K562 (cell line): Measurements from ENCODE around the gene C4orf36. TPM values are rescaled to one million over a fixed set of nuclear protein-coding genes. Genes with fewer than 3 reads are reported as not detected.

Experiments used
- ATAC-seq: fragments of 200-7000 bp; cut with Tn5 transposase; 3 replicates; pipeline ENCODE4 v1.9.1; 2020; ENCODE audit warnings: moderate library complexity
- BruUV-seq: library from RNA; stranded (reverse); fragments of 400-500 nt; replicated peaks from 2 replicates; lab custom pipeline; 2021; lab: Mats Ljungman, UMichigan
- CTCF ChIA-PET: fragments of 300-600 bp; formaldehyde crosslinking; extraction: SDS; loops from one replicate; lab custom pipeline; 2021; ENCODE audit warnings: low intra/inter-chr PET ratio; lab: Yijun Ruan, JAX
- POLR2A ChIA-PET: fragments of 300-600, 350-650 bp; sonication (Branson Sonifier 250); formaldehyde crosslinking; extraction: SDS; loops from one replicate; lab custom pipeline; 2021; ENCODE audit warnings: antibody characterized with exemption, inconsistent platforms; lab: Yijun Ruan, JAX
- DNase-seq, 4 experiments: peaks; one replicate each; pipeline versions ENCODE4 v3.0.0 to v3.0.0-alpha.2; 2011 to 2018; ENCODE audit warnings: low spot score in 3 of 4, mixed read lengths in 3 of 4; ENCODE audit errors: extremely low read depth in 1 of 4
- FAIRE-seq: peaks from 2 replicates; lab custom pipeline; 2011; peaks lifted over from hg19 to GRCh38; lab: Jason Lieb, UNC
- H2AFZ ChIP-seq: 2 replicates; pipeline ENCODE4 v1.6.0; 2011; ENCODE audit warnings: low read depth, low read length, control low read depth, inconsistent platforms
- H3K27ac ChIP-seq: fragments of 200-600 bp; 3 replicates; pipeline ENCODE4 v1.8.0; 2011; ENCODE audit warnings: low read depth, mild to moderate bottlenecking, control low read depth, inconsistent platforms, low read length, moderate library complexity, mixed read lengths; ENCODE audit errors: extremely low read depth
- H3K27me3 ChIP-seq, 2 experiments: fragments of 300-600 bp in 1 of 2; 2 replicates in 1 of 2; 3 replicates in 1 of 2; pipeline versions ENCODE4 v1.6.0 to v1.8.0; 2011; ENCODE audit warnings: inconsistent platforms in 2 of 2, low read length in 2 of 2, mild to moderate bottlenecking in 1 of 2, mixed read lengths in 1 of 2, moderate library complexity in 1 of 2; ENCODE audit not compliant: control insufficient read depth in 2 of 2, insufficient read depth in 2 of 2
- H3K36me3 ChIP-seq: fragments of 300-600 bp; 3 replicates; pipeline ENCODE4 v1.8.0; 2011; ENCODE audit warnings: mild to moderate bottlenecking, low read length, inconsistent platforms; ENCODE audit not compliant: control insufficient read depth, insufficient read depth
- H3K4me1 ChIP-seq, 2 experiments: fragments of 200-600 bp in 1 of 2; replicated peaks in 1 of 2; 2 replicates in 1 of 2; 3 replicates in 1 of 2; pipeline versions ENCODE4 v1.5.1 to v1.8.0; 2011; ENCODE audit warnings: inconsistent platforms in 2 of 2, low read length in 2 of 2, mild to moderate bottlenecking in 1 of 2, mixed read lengths in 1 of 2, moderate library complexity in 1 of 2; ENCODE audit not compliant: control insufficient read depth in 2 of 2, insufficient read depth in 2 of 2
- H3K4me2 ChIP-seq: 2 replicates; pipeline ENCODE4 v1.6.1; 2011; ENCODE audit warnings: low read length, control low read depth, inconsistent platforms, mixed read lengths; ENCODE audit not compliant: insufficient read depth
- H3K4me3 ChIP-seq: fragments of 200-600 bp; sonication (generic), shearing (Covaris generic); 2 replicates; pipeline ENCODE4 v1.5.1; 2016; ENCODE audit warnings: control low read depth, inconsistent platforms
- H3K79me2 ChIP-seq: fragments of 200-600 bp; 3 replicates; pipeline ENCODE4 v1.8.0; 2011; ENCODE audit warnings: low read length, inconsistent platforms; ENCODE audit not compliant: control insufficient read depth, insufficient read depth
- H3K9ac ChIP-seq, 2 experiments: 2 replicates each; pipeline versions ENCODE4 v1.6.0 to v1.6.1; 2011; ENCODE audit warnings: low read depth in 2 of 2, low read length in 2 of 2, control low read depth in 1 of 2, inconsistent platforms in 1 of 2, mild to moderate bottlenecking in 1 of 2, mixed read lengths in 1 of 2; ENCODE audit not compliant: insufficient read depth in 1 of 2
- H3K9me1 ChIP-seq: one replicate; pipeline ENCODE4 v1.6.0; 2011; ENCODE audit warnings: inconsistent platforms, mild to moderate bottlenecking, low read length, moderate library complexity; ENCODE audit not compliant: control insufficient read depth, insufficient read depth
- H3K9me3 ChIP-seq: replicated peaks from 2 replicates; pipeline ENCODE4 v1.5.1; 2011; ENCODE audit warnings: low read depth, low read length, inconsistent platforms; ENCODE audit not compliant: control insufficient read depth, insufficient read depth
- H4K20me1 ChIP-seq: replicated peaks from 2 replicates; pipeline ENCODE4 v1.6.1; 2011; ENCODE audit warnings: low read length, inconsistent platforms, mixed read lengths; ENCODE audit not compliant: control insufficient read depth, insufficient read depth
- CEBPG ChIP-seq, 3 experiments: fragments of 200-800 bp in 1 of 3; sonication (Bioruptor generic) in 1 of 3; sonication (generic) in 1 of 3; formaldehyde crosslinking in 1 of 3; IDR thresholded peaks in 2 of 3; conservative IDR thresholded peaks in 1 of 3; 2 replicates each; pipeline versions ENCODE4 v1.6.1 to v1.8.0; 2016 to 2022; ENCODE audit warnings: missing compliant biosample characterization in 2 of 3, missing genetic modification characterization in 2 of 3, mild to moderate bottlenecking in 1 of 3, missing genetic modification reagents in 1 of 3
- NELFE ChIP-seq: IDR thresholded peaks from 2 replicates; pipeline ENCODE4 v1.6.1; 2011; ENCODE audit warnings: mild to moderate bottlenecking; ENCODE audit not compliant: insufficient read depth, insufficient read length
- POLR2B ChIP-seq: fragments of 450-650 bp; IDR thresholded peaks from 2 replicates; pipeline ENCODE4 v1.6.1; 2018; ENCODE audit warnings: low read depth; ENCODE audit not compliant: partially characterized antibody
- SOX6 ChIP-seq: fragments of 450-650 bp; IDR thresholded peaks from 2 replicates; pipeline ENCODE4 v1.6.1; 2014; ENCODE audit warnings: mild to moderate bottlenecking
- SPI1 ChIP-seq: IDR thresholded peaks from 2 replicates; pipeline ENCODE4 v1.6.1; 2011; ENCODE audit warnings: low read depth, low read length, control low read depth, borderline replicate concordance
- WGBS: fragments of 100-300 bp; shearing (Covaris generic); methylation state at CpG from one replicate; pipeline ENCODE4 v1.1.6; 2016; ENCODE audit warnings: low coverage, mixed read lengths; ENCODE audit not compliant: insufficient coverage; ENCODE audit errors: missing lambda C conversion rate; 5-methylcytosine and 5-hydroxymethylcytosine counted together
- in situ Hi-C: fragments of 300-500 bp; cut with MboI; formaldehyde crosslinking; loops from 4 replicates; pipeline ENCODE4 v1.15.0; 2018; ENCODE audit warnings: inconsistent platforms, mixed read lengths
- intact Hi-C: fragments of 100-400 bp; cut with micrococcal nuclease; formaldehyde crosslinking; loops from 2 replicates; pipeline ENCODE4 v1.14.2; 2022
- polyA plus RNA-seq, 8 experiments: library from polyadenylated mRNA; depleted of rRNA in 4 of 8; stranded (reverse) in 5 of 8; unstranded in 3 of 8; fragments of >200 nt; fragmentation: Nextera tagmentation in 2 of 8; fragmentation: Illumina TruSeq in 1 of 8; extraction: Ambion mirVana in 2 of 8; extraction: Trizol in 1 of 8; gene quantifications; 2 replicates each; pipeline versions ENCODE4 v1.2.1 to v1.2.3, GENCODE V29; 2011 to 2014; ENCODE audit warnings: inconsistent platforms in 1 of 8, missing spikeins in 1 of 8
- total RNA-seq, 7 experiments: library from RNA; depleted of rRNA in 6 of 7; stranded (reverse); fragments of >200 nt in 6 of 7; fragmentation: Illumina TruSeq in 2 of 7; extraction: Trizol in 2 of 7; gene quantifications; 2 replicates each; pipeline versions ENCODE4 v1.2.1 to v1.2.3, GENCODE V29; 2011 to 2021; ENCODE audit warnings: low replicate concordance in 1 of 7
- TF ChIP-seq, protein P1 (sequence below): fragments of 450-650 bp; IDR thresholded peaks from 2 replicates; pipeline ENCODE4 v1.6.1; 2016
- TF ChIP-seq, protein P2 (sequence below): fragments of 200-800 bp; sonication (Bioruptor generic); IDR thresholded peaks from 2 replicates; pipeline ENCODE4 v1.6.1; 2017; ENCODE audit warnings: missing genetic modification characterization, missing compliant biosample characterization

C4orf36 gene
- total and polyA plus RNA-seq, 9 of the 15 experiments (the other 6 are each of a cell fraction or from before 2014, with no cell fraction given) = 0.14 to 0.45 (median 0.20) TPM; not detected in 5

DNA sequence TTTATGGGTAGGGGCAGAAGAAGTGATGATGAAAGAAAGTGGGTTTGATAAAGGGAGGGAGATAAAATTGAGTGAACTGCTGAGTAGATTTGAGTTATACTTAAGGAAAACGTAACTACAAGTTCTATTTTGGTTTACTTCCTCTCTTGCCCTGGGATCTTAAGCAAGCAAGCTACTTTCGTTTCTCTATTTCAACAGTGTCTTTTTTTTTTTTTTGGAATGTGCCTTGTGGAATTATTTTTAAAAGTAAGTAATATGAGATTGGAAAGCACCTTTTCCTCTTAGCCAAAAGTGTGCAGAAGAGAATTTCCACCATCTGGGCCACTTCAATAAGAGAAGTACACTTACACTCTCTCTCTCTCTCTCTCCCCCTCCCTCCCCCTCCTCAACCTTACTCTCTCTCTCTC is 16.0 kb upstream of the C4orf36 start:
- H3K27ac ChIP-seq = no peak overlapping the region
- POLR2A ChIA-PET = no interaction called here
- H4K20me1 ChIP-seq = no peaks in the 10 kb centered on the region
- H3K4me3 ChIP-seq = no peak overlapping the region
- H3K79me2 ChIP-seq = no peaks in the 10 kb centered on the region
- intact Hi-C loops (no loop called here), in situ Hi-C loops (loop anchor here (10.0 kb wide), 2 partner anchors 327 to 547 kb away; no protein-coding TSS in a partner anchor)
- no peak overlapping the region for H3K4me2 ChIP-seq
- no peaks in the 10 kb centered on the region for H3K36me3 ChIP-seq
- FAIRE-seq = no peak
- BruUV-seq = no TSS peak
- CTCF ChIA-PET = no interaction called here
- no peaks in the 10 kb centered on the region for H3K9me1 ChIP-seq
- H3K9me3 ChIP-seq = no peaks in the 10 kb centered on the region
- TF ChIP-seq CEBPG (CRISPR knock-in tag; IDR thresholded peaks at IDR 0.05) (no peak), CEBPG (tag; conservative IDR thresholded peaks at IDR 0.05 in 1 of 2, IDR thresholded peaks at IDR 0.05 in 1 of 2) (0 out of 4 replicates have a peak, but pooled peaks of 1 of the 2 experiments have one; percentile 44), SOX6 (no peak), POLR2B (no peak), SPI1 (peak; percentile 36; the same call in 1 of the 2 replicates), NELFE (no peak)
- TF ChIP-seq, protein P1, sequence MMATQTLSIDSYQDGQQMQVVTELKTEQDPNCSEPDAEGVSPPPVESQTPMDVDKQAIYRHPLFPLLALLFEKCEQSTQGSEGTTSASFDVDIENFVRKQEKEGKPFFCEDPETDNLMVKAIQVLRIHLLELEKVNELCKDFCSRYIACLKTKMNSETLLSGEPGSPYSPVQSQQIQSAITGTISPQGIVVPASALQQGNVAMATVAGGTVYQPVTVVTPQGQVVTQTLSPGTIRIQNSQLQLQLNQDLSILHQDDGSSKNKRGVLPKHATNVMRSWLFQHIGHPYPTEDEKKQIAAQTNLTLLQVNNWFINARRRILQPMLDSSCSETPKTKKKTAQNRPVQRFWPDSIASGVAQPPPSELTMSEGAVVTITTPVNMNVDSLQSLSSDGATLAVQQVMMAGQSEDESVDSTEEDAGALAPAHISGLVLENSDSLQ = no peak
- TF ChIP-seq, protein P2, sequence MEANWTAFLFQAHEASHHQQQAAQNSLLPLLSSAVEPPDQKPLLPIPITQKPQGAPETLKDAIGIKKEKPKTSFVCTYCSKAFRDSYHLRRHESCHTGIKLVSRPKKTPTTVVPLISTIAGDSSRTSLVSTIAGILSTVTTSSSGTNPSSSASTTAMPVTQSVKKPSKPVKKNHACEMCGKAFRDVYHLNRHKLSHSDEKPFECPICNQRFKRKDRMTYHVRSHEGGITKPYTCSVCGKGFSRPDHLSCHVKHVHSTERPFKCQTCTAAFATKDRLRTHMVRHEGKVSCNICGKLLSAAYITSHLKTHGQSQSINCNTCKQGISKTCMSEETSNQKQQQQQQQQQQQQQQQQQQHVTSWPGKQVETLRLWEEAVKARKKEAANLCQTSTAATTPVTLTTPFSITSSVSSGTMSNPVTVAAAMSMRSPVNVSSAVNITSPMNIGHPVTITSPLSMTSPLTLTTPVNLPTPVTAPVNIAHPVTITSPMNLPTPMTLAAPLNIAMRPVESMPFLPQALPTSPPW (CRISPR knock-in tag) = peak; percentile 41; the same call in 1 of the 2 replicates
- TF ChIP-seq, all 486 proteins: peak for 3
- Histone ChIP-seq H3K9ac (no peak overlapping the region), H3K4me1 (peaks cover 5 to 10% of the 10 kb centered on the region in 2 experiments; a peak in 3 of 5 replicates), H2AFZ (peak overlapping the region; percentile 22; the same call in 1 of the 2 replicates), H3K27me3 (no peaks in the 10 kb centered on the region)
- DNase-seq (no peak), ATAC-seq (no peak)
- 6% methylated on average over 2 of the region's 2 CpGs for WGBS
